GM10266 (cell line): Measurements from ENCODE around the gene KLHL35.

Experiments used
- DNase-seq: peaks from one replicate; pipeline ENCODE4 v3.0.0; 2012; ENCODE audit errors: extremely low spot score
- TF ChIP-seq, protein P1 (sequence below): IDR thresholded peaks from 2 replicates; pipeline ENCODE4 v1.5.1; 2012; ENCODE audit warnings: mild to moderate bottlenecking, low read depth; ENCODE audit not compliant: control insufficient read depth, insufficient read depth; ENCODE audit errors: missing control alignments

KLHL35 gene

GRCh38 chr11:75453916-75454655 is 21.1 kb upstream of the KLHL35 start:
- TF ChIP-seq, protein P1, sequence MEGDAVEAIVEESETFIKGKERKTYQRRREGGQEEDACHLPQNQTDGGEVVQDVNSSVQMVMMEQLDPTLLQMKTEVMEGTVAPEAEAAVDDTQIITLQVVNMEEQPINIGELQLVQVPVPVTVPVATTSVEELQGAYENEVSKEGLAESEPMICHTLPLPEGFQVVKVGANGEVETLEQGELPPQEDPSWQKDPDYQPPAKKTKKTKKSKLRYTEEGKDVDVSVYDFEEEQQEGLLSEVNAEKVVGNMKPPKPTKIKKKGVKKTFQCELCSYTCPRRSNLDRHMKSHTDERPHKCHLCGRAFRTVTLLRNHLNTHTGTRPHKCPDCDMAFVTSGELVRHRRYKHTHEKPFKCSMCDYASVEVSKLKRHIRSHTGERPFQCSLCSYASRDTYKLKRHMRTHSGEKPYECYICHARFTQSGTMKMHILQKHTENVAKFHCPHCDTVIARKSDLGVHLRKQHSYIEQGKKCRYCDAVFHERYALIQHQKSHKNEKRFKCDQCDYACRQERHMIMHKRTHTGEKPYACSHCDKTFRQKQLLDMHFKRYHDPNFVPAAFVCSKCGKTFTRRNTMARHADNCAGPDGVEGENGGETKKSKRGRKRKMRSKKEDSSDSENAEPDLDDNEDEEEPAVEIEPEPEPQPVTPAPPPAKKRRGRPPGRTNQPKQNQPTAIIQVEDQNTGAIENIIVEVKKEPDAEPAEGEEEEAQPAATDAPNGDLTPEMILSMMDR = no peak
- DNase-seq = no peak

DNA sequence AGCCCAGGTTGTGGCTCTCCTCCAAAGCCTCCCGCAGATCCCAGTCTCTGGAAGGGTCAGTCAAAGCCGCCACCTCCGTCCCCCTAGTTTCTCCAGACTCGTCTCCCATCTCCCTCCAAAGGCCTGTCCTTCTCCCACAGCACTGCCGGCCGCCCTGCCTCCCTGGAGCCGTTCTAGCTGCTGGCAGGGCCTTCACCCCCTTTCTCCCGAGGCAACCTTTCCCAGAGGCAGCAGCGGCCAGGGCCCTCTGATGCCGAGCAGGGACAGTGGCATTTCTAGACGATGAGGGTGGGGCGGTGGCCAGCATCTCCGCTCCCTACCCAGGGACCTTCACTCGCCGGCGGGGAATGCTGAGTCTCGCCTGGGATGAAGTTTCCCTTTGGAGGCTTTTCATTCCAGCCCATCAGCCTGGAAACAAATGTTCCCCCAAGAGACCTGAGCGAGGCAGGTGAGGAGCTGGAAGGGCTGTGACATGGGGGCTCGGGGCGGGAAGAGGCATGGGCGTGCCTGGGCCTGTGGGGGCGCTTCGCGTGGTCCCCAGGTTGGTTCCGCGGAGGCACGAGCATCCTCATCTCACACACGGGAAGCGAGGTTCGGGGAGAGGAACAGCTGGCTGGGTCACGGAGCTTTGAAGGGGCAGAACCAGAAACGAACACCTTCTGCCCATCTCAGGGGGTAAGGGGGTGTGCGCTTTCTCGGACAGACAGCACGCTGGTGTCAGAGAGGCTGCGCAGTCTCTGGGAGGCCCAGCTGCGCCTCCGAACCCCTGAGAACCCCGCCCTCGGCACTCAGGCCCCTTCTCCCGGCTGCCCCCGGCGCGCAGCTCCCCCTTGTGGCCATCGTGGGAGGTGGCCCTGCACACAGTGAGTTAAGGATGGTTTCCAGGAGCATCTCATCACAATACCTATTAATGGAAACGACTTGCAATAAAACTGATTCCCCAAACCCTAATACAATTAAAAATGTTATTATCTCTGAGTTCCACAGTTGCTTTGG is 18.1 kb upstream of the KLHL35 start:
- TF ChIP-seq, protein P1 = peak; percentile 47
- no peak for DNase-seq

DNA sequence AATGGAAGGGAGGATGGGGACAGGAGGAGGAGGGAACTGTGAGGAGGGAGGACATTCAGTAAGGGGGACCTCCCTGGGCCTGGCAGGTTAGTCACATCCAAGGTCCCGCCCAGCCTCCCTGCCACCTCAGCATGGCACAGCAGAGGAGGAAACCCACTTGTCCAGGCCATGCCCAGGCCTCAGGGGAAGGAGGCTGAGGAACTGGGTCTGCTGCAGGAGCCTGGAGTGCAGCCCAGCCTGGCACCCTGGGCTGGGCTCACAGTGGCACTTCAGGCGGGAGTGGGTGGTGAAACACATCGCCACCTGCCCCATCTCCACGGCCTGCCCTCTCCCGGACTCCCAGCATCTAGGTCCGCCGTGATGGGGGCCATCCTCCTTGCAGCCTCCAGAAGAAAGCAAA is 17.2 kb upstream of the KLHL35 start:
- no peak for DNase-seq
- TF ChIP-seq, protein P1 = no peak

GRCh38 chr11:75449776-75450175 is 16.8 kb upstream of the KLHL35 start:
- DNase-seq = no peak

DNA sequence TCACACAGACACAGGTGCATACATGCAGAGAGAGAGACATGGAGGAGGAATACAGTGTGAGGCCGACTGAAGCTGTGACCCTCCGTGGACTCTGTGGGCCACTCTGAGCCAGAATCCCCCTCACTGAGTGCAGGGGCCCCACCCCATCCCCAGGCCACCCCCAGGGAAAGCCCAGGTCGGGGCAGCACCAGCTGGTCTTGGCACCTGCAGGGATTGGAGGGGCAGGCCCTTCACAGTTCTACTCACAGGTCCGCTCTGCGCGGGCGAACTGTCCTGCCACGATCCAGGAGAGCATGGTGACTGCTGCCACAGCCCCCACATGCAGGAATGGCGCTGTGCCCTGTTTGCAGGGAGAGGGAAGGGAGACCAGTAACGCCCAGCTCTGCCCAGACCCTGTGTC is 16.3 kb upstream of the KLHL35 start:
- TF ChIP-seq, protein P1 = no peak
- DNase-seq = no peak

More at GRCh38 chr11:75449776-75450175, 16.8 kb upstream of the KLHL35 start:
- TF ChIP-seq, protein P1 = no peak

DNA sequence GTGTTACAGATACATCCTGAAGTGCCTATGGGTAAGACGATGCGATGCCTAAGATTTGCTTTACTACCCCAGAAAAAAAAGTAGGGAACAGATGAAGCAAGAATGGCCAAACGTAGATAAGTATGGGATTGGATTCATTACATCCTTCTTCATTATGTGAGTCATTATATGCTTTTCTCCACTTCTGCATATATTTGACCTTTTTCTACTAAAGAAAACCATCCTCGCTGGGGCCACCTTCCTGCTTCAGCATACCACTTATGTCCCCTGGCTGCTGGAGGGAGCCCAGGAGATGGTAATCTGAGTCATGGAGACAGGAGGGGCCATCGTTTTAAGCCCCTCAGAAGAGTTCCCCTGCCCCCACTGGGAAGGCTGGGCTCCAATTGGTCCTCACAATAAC is 14.4 kb upstream of the KLHL35 start:
- TF ChIP-seq, protein P1 = no peak
- DNase-seq = no peak

DNA sequence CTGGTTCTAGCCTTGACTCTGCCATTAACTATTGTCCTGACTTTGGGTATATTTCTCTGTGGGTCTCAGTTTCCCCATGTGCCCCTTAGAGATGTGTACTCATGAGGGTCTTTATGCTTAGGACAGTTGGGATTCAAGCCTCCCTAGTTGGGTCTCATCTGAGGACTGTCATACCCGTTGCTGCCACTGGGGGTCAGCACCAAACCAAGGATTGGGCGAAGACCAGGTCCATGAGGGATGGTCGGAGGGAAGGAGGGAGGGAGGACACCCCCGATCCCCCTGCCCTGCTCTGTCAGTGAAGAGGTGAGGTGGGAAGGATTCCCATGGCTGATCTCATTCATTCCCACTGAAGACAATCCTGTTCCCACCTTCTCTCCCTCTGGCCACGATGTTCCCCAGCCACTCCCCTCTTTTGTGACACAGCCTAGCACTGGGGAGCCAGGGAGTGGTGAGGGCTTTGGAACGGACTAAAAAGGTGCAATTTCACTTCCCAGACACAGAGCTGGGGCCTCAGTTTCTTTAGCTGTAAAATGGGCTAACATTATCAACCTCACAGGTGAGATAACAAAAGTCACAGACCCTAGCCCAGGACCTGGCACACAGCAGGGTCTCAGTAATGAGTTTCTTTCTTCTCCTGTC is 12.4 kb upstream of the KLHL35 start:
- DNase-seq = peak; percentile 81
- TF ChIP-seq, protein P1 = peak; percentile 94
